Neutrophil (primary cell): ENCODE results near the gene FAM117B.

Experiments
- H3K27ac ChIP-seq: fragments of 200-600 bp; sonication (generic); 2 replicates; pipeline ENCODE4 v1.5.1; 2016; ENCODE audit warnings: mild to moderate bottlenecking, moderate library complexity
- H3K27me3 ChIP-seq: fragments of 200-600 bp; sonication (generic); 2 replicates; pipeline ENCODE4 v1.6.0; 2016; ENCODE audit warnings: mild to moderate bottlenecking
- H3K36me3 ChIP-seq: fragments of 200-600 bp; sonication (generic); 2 replicates; pipeline ENCODE4 v1.5.1; 2017
- H3K4me1 ChIP-seq, 2 experiments: fragments of 200-600 bp in 1 of 2; sonication (generic) in 1 of 2; 1 replicate in 1 of 2; 2 replicates in 1 of 2; pipeline versions ENCODE4 v1.5.1 to v1.6.1; 2013 to 2016; ENCODE audit warnings: low read depth in 1 of 2, low read length in 1 of 2, mild to moderate bottlenecking in 1 of 2, moderate library complexity in 1 of 2; ENCODE audit not compliant: control insufficient read depth in 1 of 2, insufficient read depth in 1 of 2
- H3K4me3 ChIP-seq, 2 experiments: fragments of 200-600 bp in 1 of 2; sonication (generic) in 1 of 2; 1 replicate in 1 of 2; 2 replicates in 1 of 2; pipeline ENCODE4 v1.5.1; 2013 to 2016; ENCODE audit warnings: low read depth in 1 of 2, low read length in 1 of 2, mild to moderate bottlenecking in 1 of 2, moderate library complexity in 1 of 2
- H3K9me3 ChIP-seq: fragments of 200-600 bp; sonication (generic); 2 replicates; pipeline ENCODE4 v1.5.1; 2016
- TF ChIP-seq, protein P1 (sequence below): fragments of 200-600 bp; sonication (generic); IDR thresholded peaks from 2 replicates; pipeline ENCODE4 v1.5.1; 2016; ENCODE audit warnings: antibody characterized with exemption

Gene FAM117B

DNA sequence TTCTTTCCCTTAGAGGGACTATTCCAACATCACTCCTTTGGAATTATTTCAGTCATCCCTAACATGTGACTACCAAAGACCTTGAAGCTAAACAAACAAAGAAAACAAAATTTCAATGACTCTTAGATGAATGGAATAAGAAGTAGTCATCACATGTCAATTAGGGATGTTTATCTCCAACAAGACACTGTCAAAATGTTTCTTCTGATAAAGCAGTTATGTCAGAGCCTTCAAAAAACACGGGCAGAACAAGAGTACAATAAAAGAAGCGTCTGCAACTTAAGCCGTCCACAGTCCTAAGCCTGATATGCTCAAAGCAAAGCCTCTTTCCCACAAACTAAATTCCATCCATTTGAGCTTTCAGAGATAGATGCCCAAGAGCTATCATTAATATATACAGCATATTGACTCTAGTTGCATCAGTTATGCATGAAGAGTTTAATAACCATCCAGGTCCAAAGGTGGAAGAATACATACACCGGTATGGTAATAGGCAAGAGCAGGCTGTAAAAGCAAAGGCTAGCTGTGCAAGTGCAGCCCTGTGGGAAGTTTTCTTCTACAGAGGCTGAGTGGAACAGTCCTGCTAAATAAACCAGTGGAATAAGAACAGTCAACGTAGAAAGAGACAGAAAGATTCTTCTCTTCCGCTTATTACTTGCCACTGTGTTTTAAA is 138.7 kb downstream of the FAM117B start:
- no peak overlapping the region for H3K4me3 ChIP-seq
- H3K4me1 ChIP-seq: no peaks in the 10 kb centered on the region
- H3K27me3 ChIP-seq: no peaks in the 10 kb centered on the region
- no peaks in the 10 kb centered on the region for H3K9me3 ChIP-seq
- H3K27ac ChIP-seq: no peak overlapping the region
- TF ChIP-seq, protein P1, sequence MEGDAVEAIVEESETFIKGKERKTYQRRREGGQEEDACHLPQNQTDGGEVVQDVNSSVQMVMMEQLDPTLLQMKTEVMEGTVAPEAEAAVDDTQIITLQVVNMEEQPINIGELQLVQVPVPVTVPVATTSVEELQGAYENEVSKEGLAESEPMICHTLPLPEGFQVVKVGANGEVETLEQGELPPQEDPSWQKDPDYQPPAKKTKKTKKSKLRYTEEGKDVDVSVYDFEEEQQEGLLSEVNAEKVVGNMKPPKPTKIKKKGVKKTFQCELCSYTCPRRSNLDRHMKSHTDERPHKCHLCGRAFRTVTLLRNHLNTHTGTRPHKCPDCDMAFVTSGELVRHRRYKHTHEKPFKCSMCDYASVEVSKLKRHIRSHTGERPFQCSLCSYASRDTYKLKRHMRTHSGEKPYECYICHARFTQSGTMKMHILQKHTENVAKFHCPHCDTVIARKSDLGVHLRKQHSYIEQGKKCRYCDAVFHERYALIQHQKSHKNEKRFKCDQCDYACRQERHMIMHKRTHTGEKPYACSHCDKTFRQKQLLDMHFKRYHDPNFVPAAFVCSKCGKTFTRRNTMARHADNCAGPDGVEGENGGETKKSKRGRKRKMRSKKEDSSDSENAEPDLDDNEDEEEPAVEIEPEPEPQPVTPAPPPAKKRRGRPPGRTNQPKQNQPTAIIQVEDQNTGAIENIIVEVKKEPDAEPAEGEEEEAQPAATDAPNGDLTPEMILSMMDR: no peak
- no peaks in the 10 kb centered on the region for H3K36me3 ChIP-seq

DNA sequence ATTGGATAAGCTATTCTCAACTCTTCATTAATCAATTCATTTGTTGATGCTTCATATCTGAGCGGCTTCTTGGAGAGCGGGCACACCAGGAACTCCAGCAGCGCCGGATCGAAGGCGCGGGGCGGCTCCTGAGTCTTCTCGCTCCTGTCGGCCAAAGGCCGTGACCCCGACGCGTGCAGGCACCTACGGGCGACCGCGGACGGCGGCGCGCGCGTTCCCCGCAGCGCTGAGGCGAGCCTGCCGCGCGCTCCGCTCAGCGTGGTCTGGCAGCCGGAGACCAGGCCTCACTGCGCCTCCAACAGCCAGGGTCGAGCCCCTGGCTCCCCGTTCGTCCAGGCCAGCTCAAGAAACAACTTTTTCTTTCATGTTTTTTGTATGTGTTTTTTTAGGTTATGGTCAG is 139.3 kb downstream of the FAM117B start:
- Histone ChIP-seq H3K36me3 (no peaks in the 10 kb centered on the region), H3K4me1 (no peaks in the 10 kb centered on the region), H3K4me3 (no peak overlapping the region), H3K27ac (no peak overlapping the region), H3K27me3 (no peaks in the 10 kb centered on the region), H3K9me3 (no peaks in the 10 kb centered on the region)
- TF ChIP-seq, protein P1: no peak

DNA sequence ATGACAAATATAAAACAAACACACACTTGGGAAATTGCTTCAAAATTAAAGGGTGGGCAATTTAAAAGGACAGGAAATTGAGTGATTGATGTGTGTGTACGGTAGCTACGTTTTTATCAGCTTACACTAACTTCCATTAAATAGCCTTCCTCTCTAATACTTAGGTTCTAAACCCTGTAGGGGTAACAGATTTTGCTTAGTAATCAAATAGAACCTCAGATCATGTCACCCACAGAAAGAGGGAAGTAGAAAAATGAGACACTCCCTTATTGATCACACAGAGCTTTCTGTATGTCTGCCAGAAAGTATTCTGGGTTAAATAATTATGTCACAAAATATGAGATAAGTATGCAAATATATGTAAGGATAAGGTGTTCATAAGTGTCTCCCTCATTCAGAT is 143.4 kb downstream of the FAM117B start:
- Histone ChIP-seq H3K4me3 (no peak overlapping the region), H3K27ac (no peak overlapping the region), H3K9me3 (no peaks in the 10 kb centered on the region), H3K4me1 (no peaks in the 10 kb centered on the region), H3K36me3 (no peaks in the 10 kb centered on the region), H3K27me3 (no peaks in the 10 kb centered on the region)
- TF ChIP-seq, protein P1: no peak

DNA sequence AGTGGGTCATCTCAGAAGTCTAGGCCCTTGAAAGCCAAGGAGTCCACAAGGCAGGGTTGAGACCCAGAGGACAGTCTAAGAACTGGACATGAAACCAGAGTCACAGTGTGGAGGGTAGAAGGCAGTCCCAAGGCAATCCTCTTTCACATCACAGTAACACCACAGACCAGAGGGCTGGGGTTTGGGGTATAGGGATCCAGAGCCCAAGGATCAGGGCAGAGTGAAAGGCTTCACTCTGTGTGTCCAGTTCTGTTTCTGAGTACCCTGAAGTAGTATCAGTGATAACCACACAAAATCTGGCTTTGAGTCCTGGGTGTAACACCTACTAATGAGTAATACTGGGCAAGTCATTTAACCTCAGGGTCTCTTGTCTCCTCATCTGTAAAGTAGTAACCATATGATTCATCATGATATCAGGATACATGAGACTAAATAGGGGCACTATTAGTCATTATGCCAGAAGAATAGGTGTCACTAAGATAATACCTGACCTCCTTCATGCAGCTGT is 145.8 kb downstream of the FAM117B start:
- Histone ChIP-seq H3K27ac (no peak overlapping the region), H3K4me3 (no peak overlapping the region), H3K27me3 (no peaks in the 10 kb centered on the region), H3K9me3 (no peaks in the 10 kb centered on the region), H3K4me1 (no peaks in the 10 kb centered on the region), H3K36me3 (no peaks in the 10 kb centered on the region)
- TF ChIP-seq, protein P1: no peak

DNA sequence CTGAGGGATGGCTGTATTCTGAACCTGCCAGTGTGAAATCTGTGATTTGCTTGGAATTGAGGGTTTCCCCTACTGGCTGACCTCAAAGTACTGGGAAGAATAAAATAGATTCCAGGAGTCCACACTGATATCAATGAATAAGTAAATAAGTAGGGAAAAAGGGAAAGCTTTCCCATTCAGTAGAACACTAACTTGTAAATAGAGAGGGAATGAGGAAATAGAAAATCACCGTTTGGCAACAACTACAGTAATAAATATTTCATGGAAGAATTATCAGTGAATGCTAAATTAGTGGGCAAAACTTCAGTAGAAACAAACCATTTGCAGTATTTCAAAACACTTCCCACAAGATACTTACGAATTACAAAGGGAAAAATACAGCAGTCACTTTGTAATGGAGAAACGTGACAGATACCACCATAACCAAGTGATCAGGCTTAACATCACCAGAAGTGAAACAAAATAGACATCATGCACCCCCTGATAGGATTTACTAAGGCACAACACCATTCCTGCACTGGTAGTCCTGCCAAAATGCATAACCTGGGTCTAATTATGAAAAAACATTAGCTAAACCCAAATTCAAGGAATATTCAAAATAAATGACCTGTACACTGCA is 148.3 kb downstream of the FAM117B start:
- no peaks in the 10 kb centered on the region for H3K4me1 ChIP-seq
- TF ChIP-seq, protein P1: no peak
- H3K27me3 ChIP-seq: no peaks in the 10 kb centered on the region
- no peak overlapping the region for H3K27ac ChIP-seq
- no peaks in the 10 kb centered on the region for H3K36me3 ChIP-seq
- H3K4me3 ChIP-seq: no peak overlapping the region
- H3K9me3 ChIP-seq: no peaks in the 10 kb centered on the region
